Left kidney (tissue), 2 donors: ENCODE measurements around the gene GRAMD1B. TPM values are rescaled to one million over a fixed set of nuclear protein-coding genes. Genes with fewer than 3 reads are reported as not detected.
"Not testable (repeated sequence)": the region's sequence is repeated elsewhere in the genome, so short reads cannot be mapped to it uniquely, and the experiment has no call there.

Experiments
- DNase-seq: peaks from one replicate; pipeline ENCODE4 v3.0.0-alpha.2; 2013
- polyA plus RNA-seq: library from polyadenylated mRNA; unstranded; fragments of 120-200 nt; gene quantifications from one replicate; pipeline ENCODE4 v1.2.1, GENCODE V29; 2013; ENCODE audit not compliant: insufficient read length

GRAMD1B gene
- polyA plus RNA-seq, 1 donor, result 13.0 TPM

GRCh38 chr11:123509737-123510578, 79.9 kb downstream of the GRAMD1B start:
- peak; percentile 67 for DNase-seq

DNA sequence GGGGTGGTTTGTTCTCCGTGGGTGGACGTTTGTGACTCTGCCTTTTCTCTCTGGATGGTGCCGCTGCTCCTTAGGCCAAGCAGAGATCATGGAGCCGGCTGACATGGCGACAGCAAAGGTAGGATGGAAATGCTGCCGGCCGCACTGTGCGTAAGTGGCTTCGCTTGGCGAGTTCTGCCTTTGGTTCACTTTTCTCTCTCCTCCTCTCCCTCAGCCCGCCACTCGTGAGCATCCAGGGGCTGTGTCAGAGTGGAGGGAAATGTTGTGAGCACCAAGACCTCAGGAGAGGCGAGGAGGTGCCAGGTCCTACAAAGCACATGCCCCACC, 80.5 kb downstream of the GRAMD1B start:
- DNase-seq, result no peak

DNA sequence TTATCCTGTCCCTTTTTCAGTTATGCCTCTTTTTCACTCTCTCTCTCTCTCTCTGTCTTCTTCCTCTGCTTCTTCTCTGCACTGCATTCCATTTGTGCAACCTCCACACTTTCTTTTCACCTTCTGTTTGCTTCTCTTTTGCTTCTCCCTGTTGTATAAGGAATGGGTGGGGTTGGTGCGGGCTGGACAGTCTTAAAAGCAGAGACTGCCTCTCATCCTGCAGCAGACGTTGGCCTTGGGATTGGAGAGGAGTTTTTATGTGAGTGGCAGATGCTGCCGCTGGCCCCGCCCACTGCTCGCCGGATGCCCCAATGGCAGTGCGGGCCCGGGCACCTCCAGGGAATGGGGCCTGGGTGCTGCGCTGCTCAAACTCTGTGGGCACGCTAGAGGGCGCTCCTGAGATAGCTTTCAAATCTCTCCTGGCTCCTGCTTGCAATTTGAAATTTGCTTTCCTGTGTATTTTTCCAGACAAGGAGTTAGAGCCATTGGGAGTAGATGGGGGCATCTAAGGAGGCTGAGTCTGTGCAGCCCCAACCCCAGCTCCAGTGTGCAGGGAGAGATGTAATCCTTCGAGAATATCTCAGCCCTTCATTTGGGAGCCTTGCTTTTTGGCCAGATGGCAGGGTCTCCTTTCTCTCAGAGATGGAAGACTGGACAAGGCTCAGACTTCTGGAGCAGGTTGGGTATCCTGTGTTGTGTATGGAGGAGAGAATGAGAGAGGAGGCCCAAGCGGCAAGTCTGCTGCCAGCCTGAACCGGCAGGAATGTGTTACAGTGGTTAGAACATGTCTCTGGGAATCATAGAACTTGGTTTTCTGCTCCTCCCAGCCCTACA, 81.2 kb downstream of the GRAMD1B start:
- DNase-seq, result peak; percentile 88

- DNase-seq, result not testable (repeated sequence)
Observed at GRCh38 chr11:123513309-123513708, 83.2 kb downstream of the GRAMD1B start.

- DNase-seq, result no peak
Observed at GRCh38 chr11:123516238-123516637, 86.2 kb downstream of the GRAMD1B start.

DNA sequence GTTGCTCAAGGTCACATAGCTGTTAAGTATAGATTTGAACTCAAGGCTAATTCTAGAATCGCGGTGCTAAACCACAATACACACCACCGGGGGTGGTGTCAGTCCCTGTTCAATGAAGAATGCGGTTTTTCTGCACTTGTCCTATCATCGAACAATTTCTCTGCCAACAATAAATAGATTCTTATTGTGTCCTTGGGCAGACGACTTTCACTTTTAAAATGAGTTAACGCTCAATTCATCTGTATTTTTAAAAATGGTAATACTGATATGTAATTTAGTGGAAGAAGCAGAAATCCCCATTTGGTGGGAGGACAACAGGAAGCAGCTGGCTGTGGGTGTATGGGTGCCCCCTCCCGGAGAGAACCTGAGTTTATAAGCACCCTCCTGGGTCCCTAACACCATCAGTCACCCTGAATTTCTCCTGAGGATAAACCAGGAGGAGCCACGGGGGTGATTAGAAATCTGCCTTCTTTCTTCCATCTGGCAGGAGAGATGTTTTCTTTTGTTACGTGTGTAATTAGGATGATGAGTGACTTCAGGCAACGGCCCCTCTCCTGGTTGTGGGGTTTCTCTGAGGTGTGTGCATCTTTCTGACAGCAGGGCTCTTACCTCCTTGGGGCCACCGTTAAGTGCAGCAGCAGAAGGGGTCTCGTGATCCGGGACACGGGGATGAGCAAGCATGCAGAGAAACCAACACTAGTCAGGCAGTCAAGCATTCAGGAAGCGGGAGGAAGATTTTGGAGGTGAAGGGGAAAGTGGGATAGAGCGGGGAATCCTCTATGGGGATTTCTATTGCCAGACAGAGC, 87.7 kb downstream of the GRAMD1B start:
- no peak for DNase-seq

GRCh38 chr11:123518496-123519054, 88.5 kb downstream of the GRAMD1B start:
- no peak for DNase-seq

DNA sequence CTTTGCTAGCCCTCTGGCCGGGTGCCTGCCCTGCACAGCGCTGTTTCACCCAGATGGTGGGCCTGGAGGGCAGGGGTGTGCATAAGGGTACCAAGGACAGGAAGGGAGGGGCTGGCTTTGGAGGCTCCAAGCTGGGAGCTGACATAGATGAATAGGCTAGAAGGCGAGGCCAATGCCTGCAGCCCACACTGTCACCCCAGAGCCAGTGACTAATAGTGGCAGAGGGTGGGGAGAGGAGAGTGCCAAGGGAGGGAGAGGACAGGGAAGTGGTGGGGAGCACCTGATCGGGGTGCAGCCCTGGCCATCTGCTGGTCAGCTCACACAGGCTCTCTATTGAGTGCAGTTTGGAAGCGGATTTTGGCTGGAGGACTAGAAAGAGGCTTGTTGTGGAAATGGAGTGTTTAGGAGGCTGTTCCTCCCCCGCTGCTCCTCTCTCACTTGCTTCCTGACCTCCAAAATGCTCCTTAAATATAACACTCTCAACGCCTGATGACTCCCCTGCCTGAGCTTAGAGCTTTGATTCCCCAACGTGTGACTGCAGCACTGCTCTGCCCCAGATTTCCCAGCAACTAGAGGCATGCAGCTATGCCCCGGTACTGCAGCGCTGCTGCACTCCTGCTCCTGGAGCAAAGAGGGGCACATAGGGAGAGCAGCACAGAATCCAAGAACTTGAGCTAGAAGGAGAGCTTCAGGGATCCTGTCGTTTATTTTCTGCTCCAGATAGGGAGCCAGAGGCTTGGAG, 89.2 kb downstream of the GRAMD1B start:
- DNase-seq, result no peak

GRCh38 chr11:123519797-123520193, 89.7 kb downstream of the GRAMD1B start:
- no peak for DNase-seq

DNA sequence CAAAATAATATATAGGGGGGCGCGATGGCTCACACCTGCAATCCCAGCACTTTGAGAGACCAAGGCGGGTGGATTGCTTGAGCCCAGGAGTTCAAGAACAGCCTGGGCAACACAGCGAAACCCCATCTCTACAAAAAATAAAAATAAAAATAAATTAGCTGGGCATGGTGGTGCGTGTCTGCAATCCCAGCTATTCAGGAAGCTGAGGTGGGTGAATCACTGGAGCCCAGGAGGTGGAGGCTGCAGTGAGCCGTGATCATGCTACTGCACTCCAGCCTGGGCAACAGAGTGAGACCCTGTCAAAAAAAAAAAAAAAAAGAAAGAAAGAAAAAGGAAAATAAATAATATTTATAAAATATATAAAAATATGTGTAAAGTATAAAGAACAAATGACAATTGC, 90.4 kb downstream of the GRAMD1B start:
- DNase-seq, result not testable (repeated sequence)

GRCh38 chr11:123521001-123521400, 90.9 kb downstream of the GRAMD1B start:
- DNase-seq, result no peak

- DNase-seq, result no peak
Observed at GRCh38 chr11:123521930-123522329, 91.9 kb downstream of the GRAMD1B start.

DNA sequence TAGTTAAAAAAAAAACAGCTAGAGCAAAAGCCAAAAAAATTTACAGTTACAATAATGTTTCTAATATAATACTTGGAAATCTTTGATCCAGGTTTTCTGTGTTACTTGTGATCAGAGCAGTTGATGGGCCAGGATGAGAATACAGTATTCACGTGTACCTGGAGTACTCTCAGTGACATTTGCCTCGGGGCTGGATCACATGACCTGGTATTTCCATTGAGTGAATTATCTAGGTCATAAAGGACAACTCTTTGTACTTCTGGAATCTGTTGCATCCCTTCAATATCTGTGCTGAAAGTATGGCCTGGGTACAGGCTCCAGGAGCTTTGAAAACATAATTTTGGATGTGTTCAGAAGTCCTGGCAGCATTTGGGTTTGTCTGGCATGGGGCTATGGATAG, 93.5 kb downstream of the GRAMD1B start:
- DNase-seq, result no peak

DNA sequence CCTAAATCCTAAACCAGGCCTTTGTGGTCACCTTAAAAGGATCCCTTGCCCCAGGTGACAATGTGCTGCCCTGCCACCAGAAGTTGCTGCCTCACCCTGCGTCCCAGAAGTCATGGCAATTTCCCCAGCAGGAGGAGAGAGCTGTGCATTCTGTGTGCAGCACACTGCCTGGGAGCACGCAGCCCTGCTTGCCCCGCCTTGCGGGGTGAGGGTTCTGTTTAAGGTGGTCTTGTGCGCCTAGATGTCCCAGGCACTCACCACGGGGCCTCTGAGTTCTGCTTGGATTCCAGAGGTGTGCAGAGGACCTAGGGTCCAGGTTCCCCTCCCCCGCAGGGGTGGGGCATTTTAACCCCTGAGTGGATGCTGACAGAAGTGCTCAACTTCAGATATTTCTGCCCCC, 95.0 kb downstream of the GRAMD1B start:
- no peak for DNase-seq

GRCh38 chr11:123525511-123525918, 95.4 kb downstream of the GRAMD1B start:
- DNase-seq, result no peak

DNA sequence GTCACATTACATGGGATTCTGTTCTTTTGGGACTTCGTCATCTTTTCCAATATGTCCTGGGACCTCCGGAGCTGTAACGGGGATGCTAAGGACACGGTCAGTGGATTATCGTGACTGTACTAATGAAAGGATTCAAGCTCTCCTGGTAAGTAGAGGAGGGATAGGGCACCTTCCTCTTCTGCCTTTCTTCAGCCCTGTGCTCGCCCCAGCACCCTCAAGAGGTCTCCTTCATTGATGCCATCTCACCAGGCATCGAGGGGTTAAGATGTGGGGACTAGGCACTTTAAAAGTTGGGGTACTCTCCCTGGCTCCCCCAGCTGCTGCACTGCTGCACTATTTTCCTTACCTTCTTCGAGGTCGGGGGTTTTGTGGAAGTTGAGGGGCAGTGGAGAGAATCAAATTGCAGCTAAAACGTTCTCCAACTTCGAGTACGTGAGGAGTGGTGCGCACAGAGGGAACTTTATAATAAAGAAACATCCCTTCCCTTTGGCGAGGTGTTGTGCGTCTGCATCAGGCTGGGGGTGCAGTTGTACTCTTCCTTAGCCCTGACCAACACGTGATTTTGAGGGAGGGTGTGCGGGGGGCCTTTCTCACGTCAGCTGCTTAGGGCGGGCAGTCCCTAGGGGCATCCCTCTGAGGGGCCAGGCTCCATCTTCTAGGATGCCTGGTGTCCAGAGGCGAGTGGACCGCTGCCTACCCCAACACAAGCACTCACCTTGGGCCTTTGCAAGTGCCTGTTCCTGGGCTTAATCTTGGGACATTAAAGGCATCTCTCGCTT, 96.1 kb downstream of the GRAMD1B start:
- no peak for DNase-seq

GRCh38 chr11:123526918-123527317, 96.8 kb downstream of the GRAMD1B start:
- DNase-seq, result no peak

GRCh38 chr11:123527526-123527925, 97.5 kb downstream of the GRAMD1B start:
- no peak for DNase-seq

DNA sequence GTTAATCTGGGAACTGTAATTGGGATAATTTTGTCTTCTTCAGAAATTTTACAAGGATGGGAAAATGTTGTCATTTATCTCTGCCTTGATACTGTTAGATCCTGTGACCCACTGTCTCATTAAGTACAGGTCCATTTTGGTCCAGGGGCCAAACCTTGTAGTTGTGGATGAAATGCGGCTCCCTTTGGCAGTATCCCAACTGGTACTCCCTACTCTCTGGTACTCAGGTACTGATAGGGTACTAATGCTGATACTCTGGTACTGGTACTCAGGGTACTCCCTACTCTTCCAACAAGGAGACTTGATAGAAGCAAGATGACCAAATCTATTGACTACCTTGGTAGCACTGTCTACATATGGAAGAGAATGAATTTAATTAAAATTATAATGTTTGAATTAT, 97.9 kb downstream of the GRAMD1B start:
- DNase-seq, result no peak

- DNase-seq, result no peak
Observed at GRCh38 chr11:123531325-123531724, 101.3 kb downstream of the GRAMD1B start.

GRCh38 chr11:123532131-123532530, 102.1 kb downstream of the GRAMD1B start:
- no peak for DNase-seq
